ENCODE results near the gene NDFIP1. TPM values are rescaled to one million over a fixed set of nuclear protein-coding genes. Genes with fewer than 3 reads are reported as not detected.

NDFIP1 gene
- total RNA-seq, 4 donors from 2014 or later = 60.4 to 73.6 (median 64.6) TPM

DNA sequence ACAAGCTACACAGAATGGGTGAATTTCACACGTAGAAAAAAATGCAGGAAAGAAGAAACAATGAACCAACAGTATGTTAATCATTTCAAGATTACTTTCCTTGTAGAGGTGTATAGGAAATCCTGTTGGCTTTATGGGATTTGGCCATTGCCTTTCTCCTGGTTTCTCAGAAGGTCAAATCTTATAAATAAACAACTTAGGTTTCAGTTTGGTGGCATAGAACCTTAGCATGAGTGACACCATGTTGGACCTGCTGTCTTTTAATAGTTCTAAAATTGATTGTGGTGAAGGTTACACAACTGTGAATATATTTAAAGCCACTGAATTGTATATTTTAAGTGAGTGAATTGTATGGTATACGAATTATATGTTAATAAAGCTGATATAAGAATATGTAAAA lies 16.7 kb upstream of the NDFIP1 start:
- ATAC-seq (ENCODE audit: low FRiP score) (no peak), DNase-seq (ENCODE audit: low spot score) (no peak)
- TF ChIP-seq, protein P1, sequence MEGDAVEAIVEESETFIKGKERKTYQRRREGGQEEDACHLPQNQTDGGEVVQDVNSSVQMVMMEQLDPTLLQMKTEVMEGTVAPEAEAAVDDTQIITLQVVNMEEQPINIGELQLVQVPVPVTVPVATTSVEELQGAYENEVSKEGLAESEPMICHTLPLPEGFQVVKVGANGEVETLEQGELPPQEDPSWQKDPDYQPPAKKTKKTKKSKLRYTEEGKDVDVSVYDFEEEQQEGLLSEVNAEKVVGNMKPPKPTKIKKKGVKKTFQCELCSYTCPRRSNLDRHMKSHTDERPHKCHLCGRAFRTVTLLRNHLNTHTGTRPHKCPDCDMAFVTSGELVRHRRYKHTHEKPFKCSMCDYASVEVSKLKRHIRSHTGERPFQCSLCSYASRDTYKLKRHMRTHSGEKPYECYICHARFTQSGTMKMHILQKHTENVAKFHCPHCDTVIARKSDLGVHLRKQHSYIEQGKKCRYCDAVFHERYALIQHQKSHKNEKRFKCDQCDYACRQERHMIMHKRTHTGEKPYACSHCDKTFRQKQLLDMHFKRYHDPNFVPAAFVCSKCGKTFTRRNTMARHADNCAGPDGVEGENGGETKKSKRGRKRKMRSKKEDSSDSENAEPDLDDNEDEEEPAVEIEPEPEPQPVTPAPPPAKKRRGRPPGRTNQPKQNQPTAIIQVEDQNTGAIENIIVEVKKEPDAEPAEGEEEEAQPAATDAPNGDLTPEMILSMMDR (IDR thresholded peaks at IDR 0.05) = no peak

DNA sequence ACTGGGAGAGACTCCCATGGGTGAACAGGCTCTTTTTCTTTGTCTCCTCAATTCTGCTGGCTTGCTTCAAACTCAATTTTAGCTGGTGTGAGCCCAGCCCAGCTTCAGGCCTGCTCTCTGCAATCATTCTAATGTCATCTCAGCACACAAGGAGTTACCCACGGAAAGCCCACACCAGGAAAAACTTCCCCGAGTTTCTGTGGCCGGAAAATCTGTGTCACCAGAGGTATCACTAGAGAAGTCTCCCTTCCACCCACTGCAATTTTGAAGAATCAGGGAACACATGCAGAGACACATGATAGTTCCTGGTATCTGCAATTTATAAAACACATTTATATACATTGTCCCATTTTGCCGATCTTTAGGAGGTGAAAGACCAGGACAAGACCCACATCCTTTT lies 13.5 kb upstream of the NDFIP1 start:
- no peak for DNase-seq (ENCODE audit: low spot score)
- no peak for ATAC-seq (ENCODE audit: low FRiP score)
- TF ChIP-seq, protein P1 (IDR thresholded peaks at IDR 0.05) = no peak

DNA sequence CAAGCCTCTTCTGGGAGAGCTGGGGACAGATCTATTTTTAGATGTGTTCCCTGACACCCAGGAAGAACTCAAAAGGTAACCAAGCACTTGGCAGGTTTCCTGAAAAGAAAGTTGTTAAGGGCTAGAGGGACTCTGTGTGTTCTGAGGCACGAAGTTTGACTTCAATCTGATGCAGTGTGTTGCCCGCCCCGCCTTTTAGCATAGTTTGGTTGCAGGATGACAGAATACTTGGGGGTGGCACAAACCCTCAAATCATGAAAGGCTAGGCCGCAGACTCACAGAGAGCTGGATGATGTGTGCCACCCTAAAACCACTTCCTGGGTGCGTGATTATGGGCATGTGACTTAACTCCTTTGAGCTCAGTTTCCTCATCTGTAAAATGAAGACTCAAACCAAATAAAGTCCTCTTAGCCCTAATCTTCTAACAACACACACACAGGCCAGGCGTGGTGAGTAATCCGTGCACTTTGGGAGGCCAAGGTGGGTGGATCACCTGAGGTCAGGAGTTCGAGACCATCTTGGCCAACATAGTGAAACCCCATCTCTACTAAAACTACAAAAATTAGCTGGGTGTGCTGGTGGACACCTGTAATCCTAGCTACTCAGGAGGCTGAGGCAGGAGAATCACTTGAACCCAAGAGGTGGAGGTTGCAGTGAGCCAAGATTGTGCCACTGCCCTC lies 12.8 kb upstream of the NDFIP1 start:
- ATAC-seq (ENCODE audit: low FRiP score) (no peak), DNase-seq (ENCODE audit: low spot score) (no peak)
- TF ChIP-seq, protein P1 (IDR thresholded peaks at IDR 0.05) = no peak

DNA sequence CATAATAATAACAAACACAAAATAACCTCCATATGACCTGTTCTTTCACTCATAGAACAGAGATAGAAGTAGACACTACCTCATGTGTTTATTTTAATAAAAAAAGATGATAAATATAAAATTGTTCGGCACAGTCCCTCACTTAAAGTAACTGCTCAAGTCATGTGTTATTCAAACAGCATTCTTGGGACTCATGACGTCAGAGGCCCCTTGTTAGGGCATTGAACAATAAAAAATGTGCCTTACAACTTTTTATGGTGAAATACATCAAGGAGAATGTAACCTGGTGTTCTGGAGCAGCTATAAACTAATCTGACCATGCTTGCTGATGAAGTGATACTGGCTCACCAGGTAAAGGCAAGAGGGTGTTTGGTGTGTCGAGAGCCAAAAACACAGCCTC lies 12.2 kb upstream of the NDFIP1 start:
- DNase-seq (ENCODE audit: low spot score) (no peak), ATAC-seq (ENCODE audit: low FRiP score) (no peak)
- TF ChIP-seq, protein P1 (IDR thresholded peaks at IDR 0.05) = no peak

DNA sequence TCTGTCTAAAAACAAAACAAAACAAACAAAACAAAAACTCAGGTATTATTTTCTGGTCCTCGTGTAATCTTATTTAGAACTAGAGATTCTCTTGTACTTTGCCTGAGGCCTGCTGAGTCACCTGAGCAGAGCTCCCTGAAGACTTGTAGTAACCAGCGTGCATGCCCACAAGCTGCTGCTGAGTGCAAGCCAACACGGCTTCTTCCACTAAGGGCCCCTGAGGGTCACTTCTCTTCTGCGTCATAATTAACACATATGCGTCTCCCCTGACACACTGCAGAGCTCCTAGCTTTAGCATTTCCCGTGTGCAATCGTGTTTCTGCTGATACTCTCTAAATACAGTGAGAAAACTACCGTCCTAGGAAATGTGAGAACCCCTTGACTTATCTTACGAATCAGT lies 10.9 kb upstream of the NDFIP1 start:
- DNase-seq (ENCODE audit: low spot score) (no peak), ATAC-seq (ENCODE audit: low FRiP score) (no peak)
- TF ChIP-seq, protein P1 (IDR thresholded peaks at IDR 0.05) = no peak

DNA sequence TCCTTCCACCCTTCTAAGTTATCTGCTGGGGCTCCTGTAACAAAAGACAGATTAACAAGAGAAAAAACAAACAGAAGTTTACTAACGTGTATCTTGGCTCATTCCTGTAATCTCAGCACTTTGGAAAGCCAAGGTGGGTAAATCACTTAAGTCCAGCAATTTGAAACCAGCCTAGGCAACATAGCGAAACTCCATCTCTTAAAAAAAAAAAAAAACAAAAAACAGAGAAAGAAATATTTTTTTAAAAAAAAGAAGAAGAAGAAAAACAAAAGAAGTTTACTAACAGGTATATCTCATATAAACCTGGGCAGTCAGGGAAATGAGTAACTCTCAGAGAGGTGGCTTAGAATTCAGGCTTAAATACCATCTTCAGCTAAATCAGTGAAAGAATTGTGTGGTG lies 10.3 kb upstream of the NDFIP1 start:
- DNase-seq (ENCODE audit: low spot score) = no peak
- TF ChIP-seq, protein P1 (IDR thresholded peaks at IDR 0.05) = no peak
- no peak for ATAC-seq (ENCODE audit: low FRiP score)

DNA sequence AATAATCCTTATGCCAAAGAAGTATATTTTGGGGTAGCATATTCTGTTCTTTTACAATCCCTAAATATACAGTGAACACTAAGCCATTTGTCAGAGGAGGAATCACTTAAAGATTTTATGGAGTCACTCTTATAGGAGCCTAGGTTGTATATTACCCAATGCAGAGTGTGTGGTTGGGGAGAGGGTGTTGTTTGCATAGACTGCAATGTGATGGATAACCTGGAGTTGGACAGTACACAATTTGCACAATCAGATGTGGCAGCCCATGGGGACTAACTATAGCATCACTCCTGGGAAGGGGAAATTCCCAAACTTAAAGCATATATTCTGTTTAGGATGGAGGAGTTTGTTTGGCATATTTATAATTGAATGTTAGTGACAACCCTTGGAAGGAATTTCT lies 9.6 kb upstream of the NDFIP1 start:
- DNase-seq (ENCODE audit: low spot score) (no peak), ATAC-seq (ENCODE audit: low FRiP score) (no peak)
- TF ChIP-seq, protein P1 (IDR thresholded peaks at IDR 0.05) = no peak
